HG03575 (cell line): ENCODE data around the gene MARCHF4.

ENCODE experiments used
- ATAC-seq: cut with Tn5 transposase; IDR thresholded peaks from one replicate; pipeline ENCODE4 v1.9.1; 2021; ENCODE audit not compliant: unreplicated experiment, insufficient number of reproducible peaks, low FRiP score; ENCODE audit errors: extremely low read depth

MARCHF4 gene

GRCh38 chr2:216354306-216354705 lies 18.0 kb downstream of the MARCHF4 start:
- no peak for ATAC-seq

- ATAC-seq, result no peak
Measured at GRCh38 chr2:216352653-216353270, 19.5 kb downstream of the MARCHF4 start.

GRCh38 chr2:216351172-216351925 lies 20.9 kb downstream of the MARCHF4 start:
- no peak for ATAC-seq

- no peak for ATAC-seq
Measured at GRCh38 chr2:216350214-216350791, 22.0 kb downstream of the MARCHF4 start.

GRCh38 chr2:216349366-216349765 lies 22.9 kb downstream of the MARCHF4 start:
- ATAC-seq, result no peak

GRCh38 chr2:216348756-216349308 lies 23.5 kb downstream of the MARCHF4 start:
- ATAC-seq, result no peak

GRCh38 chr2:216346781-216347180 lies 25.5 kb downstream of the MARCHF4 start:
- ATAC-seq, result no peak

- ATAC-seq, result no peak
Measured at GRCh38 chr2:216345846-216346245, 26.4 kb downstream of the MARCHF4 start.

- ATAC-seq, result no peak
Measured at GRCh38 chr2:216344950-216345300, 27.4 kb downstream of the MARCHF4 start.

- ATAC-seq, result no peak
Measured at GRCh38 chr2:216344206-216344949, 27.9 kb downstream of the MARCHF4 start.

- ATAC-seq, result no peak
Measured at GRCh38 chr2:216343221-216343980, 28.9 kb downstream of the MARCHF4 start.

GRCh38 chr2:216341121-216341520 lies 31.2 kb downstream of the MARCHF4 start:
- ATAC-seq, result no peak

- ATAC-seq, result no peak
Measured at GRCh38 chr2:216340280-216340631, 32.0 kb downstream of the MARCHF4 start.

- no peak for ATAC-seq
Measured at GRCh38 chr2:216339456-216340279, 32.6 kb downstream of the MARCHF4 start.

GRCh38 chr2:216335252-216335651 lies 37.0 kb downstream of the MARCHF4 start:
- no peak for ATAC-seq

GRCh38 chr2:216328347-216328746 lies 43.9 kb downstream of the MARCHF4 start:
- ATAC-seq, result no peak

- no peak for ATAC-seq
Measured at GRCh38 chr2:216327447-216327935, 44.8 kb downstream of the MARCHF4 start.
